Stomach (tissue), 19 donors: ENCODE data around the gene FAHD1. TPM values are rescaled to one million over a fixed set of nuclear protein-coding genes. Genes with fewer than 3 reads are reported as not detected.
A peak's percentile ranks its signal among the peaks of the same experiment; 100 is the strongest.

Experiments
- DNase-seq, 2 donors: peaks; one replicate each; pipeline versions ENCODE4 v3.0.0 to v3.0.0-alpha.2; 2013 to 2019
- H3K27ac ChIP-seq, 5 donors: fragments of 200-600 bp in 4 of 5; sonication (generic) in 4 of 5; one replicate each; pipeline ENCODE4 v1.5.1; 2013 to 2019; ENCODE audit warnings: mild to moderate bottlenecking in 1 of 5, moderate library complexity in 1 of 5
- H3K27me3 ChIP-seq, 3 donors: fragments of 200-600 bp; sonication (generic); one replicate each; pipeline ENCODE4 v1.5.1; 2017 to 2019; ENCODE audit warnings: mixed run types in 1 of 3
- H3K36me3 ChIP-seq, 4 donors: fragments of 200-600 bp; sonication (generic); 1 replicate in 3 of 4; 2 replicates in 1 of 4; pipeline ENCODE4 v1.5.1; 2016 to 2019
- H3K4me1 ChIP-seq, 4 donors: fragments of 200-600 bp; sonication (generic); one replicate each; pipeline ENCODE4 v1.5.1; 2016 to 2019
- H3K4me3 ChIP-seq, 4 donors: fragments of 200-600 bp; sonication (generic) in 3 of 4; one replicate each; pipeline ENCODE4 v1.5.1; 2016 to 2019; ENCODE audit warnings: mild to moderate bottlenecking in 1 of 4
- H3K9me3 ChIP-seq, 4 donors: fragments of 200-600 bp; sonication (generic); one replicate each; pipeline ENCODE4 v1.5.1; 2016 to 2019
- CTCF ChIP-seq, 7 experiments: fragments of 450-650 bp in 4 of 7; fragments of 200-600 bp in 3 of 7; sonication (generic) in 3 of 7; IDR thresholded peaks; one replicate each; pipeline ENCODE4 v1.5.1; 2016 to 2019; ENCODE audit warnings: antibody characterized with exemption in 7 of 7, control low read depth in 2 of 7, mild to moderate bottlenecking in 1 of 7
- EP300 ChIP-seq: sonication (generic); formaldehyde crosslinking; IDR thresholded peaks from one replicate; pipeline ENCODE4 v1.6.1; 2017; ENCODE audit warnings: antibody characterized with exemption
- POLR2A ChIP-seq, 4 donors: fragments of 450-650 bp; IDR thresholded peaks; one replicate each; pipeline ENCODE4 v1.6.1; 2016; ENCODE audit warnings: antibody characterized with exemption in 4 of 4, control low read depth in 2 of 4, mild to moderate bottlenecking in 1 of 4, moderate library complexity in 1 of 4
- POLR2AphosphoS5 ChIP-seq, 3 donors: sonication (generic); formaldehyde crosslinking; IDR thresholded peaks; one replicate each; pipeline ENCODE4 v1.6.1; 2016; ENCODE audit warnings: antibody characterized with exemption in 3 of 3
- WGBS, 5 donors: extraction: QIAGEN DNeasy Blood & Tissue Kit in 3 of 5; methylation state at CpG; one replicate each; pipeline versions ENCODE4 v1.1.5 to v1.1.7; 2013 to 2018; 5-methylcytosine and 5-hydroxymethylcytosine counted together
- intact Hi-C: fragments of 100-400 bp; cut with DNase I; formaldehyde crosslinking; loops from one replicate; pipeline ENCODE4 v1.15.1; 2023; ENCODE audit warnings: low total_unique reads
- long read RNA-seq, 10 donors: transcript quantifications; one replicate each; lab custom pipeline, GENCODE V29; 2026
- polyA plus RNA-seq, 3 donors: library from polyadenylated mRNA; stranded (reverse); fragments of 200-250 nt; gene quantifications; one replicate each; pipeline ENCODE4 v1.2.3, GENCODE V29; 2013
- total RNA-seq, 5 donors: library from RNA; depleted of rRNA; stranded (reverse); fragments of >200 nt; gene quantifications; one replicate each; pipeline versions ENCODE4 v1.1.0 to v1.2.3, GENCODE V29; 2014 to 2016
- donor health status: healthy with polysubstance abuse.
- donor health status: Bipolar disorder and iron deficiency.
- donor health status: healthy.

The FAHD1 gene
- total RNA-seq (100 to 1,000 TPM in 1 of 5 donors, 10 to 100 TPM in 4; 16.7 to 484 (median 36.6) TPM), polyA plus RNA-seq (10 to 100 TPM; 15.4 to 37.7 (median 22.8) TPM)
- long read RNA-seq, donor 1, transcript FAHD1-203 (1 exons, 1,974 nt): major isoform, 18 of 19 reads
- long read RNA-seq, donor 1, partial matches to known transcripts: 0 of 19 reads
- long read RNA-seq, donor 1, other reads (novel, unspliced or antisense): 0 of 19 reads
- long read RNA-seq, donor 2, transcript FAHD1-203 (1 exons, 1,974 nt): major isoform, 14 of 14 reads
- long read RNA-seq, donor 2, partial matches to known transcripts: 0 of 14 reads
- long read RNA-seq, donor 2, other reads (novel, unspliced or antisense): 0 of 14 reads
- long read RNA-seq, donor 3, transcript FAHD1-203 (1 exons, 1,974 nt): major isoform, 22 of 23 reads
- long read RNA-seq, donor 3, partial matches to known transcripts: 0 of 23 reads
- long read RNA-seq, donor 3, other reads (novel, unspliced or antisense): 0 of 23 reads
- long read RNA-seq, donor 4, partial matches to known transcripts: 0 of 3 reads
- long read RNA-seq, donor 4, other reads (novel, unspliced or antisense): 0 of 3 reads
- long read RNA-seq, donor 5, transcript FAHD1-203 (1 exons, 1,974 nt): major isoform, 18 of 18 reads
- long read RNA-seq, donor 5, partial matches to known transcripts: 0 of 18 reads
- long read RNA-seq, donor 5, other reads (novel, unspliced or antisense): 0 of 18 reads
- long read RNA-seq, donor 6, transcript FAHD1-203 (1 exons, 1,974 nt): major isoform, 40 of 12,101 reads
- long read RNA-seq, donor 6, partial matches to known transcripts: 11,631 of 12,101 reads
- long read RNA-seq, donor 6, other reads (novel, unspliced or antisense): 429 of 12,101 reads
- long read RNA-seq, donor 7, transcript FAHD1-203 (1 exons, 1,974 nt): major isoform, 16 of 17 reads
- long read RNA-seq, donor 7, partial matches to known transcripts: 0 of 17 reads
- long read RNA-seq, donor 7, other reads (novel, unspliced or antisense): 0 of 17 reads
- long read RNA-seq, donor 8, transcript FAHD1-203 (1 exons, 1,974 nt): major isoform, 14 of 5,430 reads
- long read RNA-seq, donor 8, partial matches to known transcripts: 4,315 of 5,430 reads
- long read RNA-seq, donor 8, other reads (novel, unspliced or antisense): 1,101 of 5,430 reads
- long read RNA-seq, donor 9, transcript FAHD1-203 (1 exons, 1,974 nt): major isoform, 16 of 16 reads
- long read RNA-seq, donor 9, partial matches to known transcripts: 0 of 16 reads
- long read RNA-seq, donor 9, other reads (novel, unspliced or antisense): 0 of 16 reads
- long read RNA-seq, donor 10, transcript FAHD1-203 (1 exons, 1,974 nt): major isoform, 15 of 15 reads
- long read RNA-seq, donor 10, partial matches to known transcripts: 0 of 15 reads
- long read RNA-seq, donor 10, other reads (novel, unspliced or antisense): 0 of 15 reads

- Histone ChIP-seq H3K4me1 (peaks cover 29 to 63% (median 59%) of the 10 kb centered on the region in 4 donors), H3K36me3 (peaks cover 0 to 27% (median 19%) of the 10 kb centered on the region in 4 donors), H3K27ac (peak within 1 kb of the TSS; percentile 92 to 98 (median 94)), H3K9me3 (no peaks in the 10 kb centered on the region), H3K4me3 (peak within 1 kb of the TSS; percentile 88 to 100 (median 96)), H3K27me3 (no peaks in the 10 kb centered on the region)
- DNase-seq: peak; percentile 94 to 98
- intact Hi-C loops: no loop called here
- TF ChIP-seq EP300 (no peak), POLR2AphosphoS5 (IDR thresholded peaks at IDR 0.05) (peak; percentile 77 to 86 (median 84)), CTCF (IDR thresholded peaks at IDR 0.05) (no peak), POLR2A (IDR thresholded peaks at IDR 0.05) (no peak)
- 0 to 1% (median 0%) methylated on average over 3 to 103 of the region's 104 CpGs for WGBS, 5 donors
Observed at GRCh38 chr16:1826691-1827573, at the start of gene FAHD1, which contains the start of gene HAGH. TSS of gene FAHD1 (plus strand) at chr16:1827206. CDS start at chr16:1827239, 33 bp downstream. TSS of gene HAGH (minus strand) at chr16:1826825. CDS start at chr16:1826787, 38 bp downstream.

- Histone ChIP-seq H3K27me3 (no peaks in the 10 kb centered on the region), H3K9me3 (no peaks in the 10 kb centered on the region), H3K36me3 (peaks cover 36 to 65% (median 63%) of the 10 kb centered on the region in 4 donors), H3K27ac (no peak overlapping the region), H3K4me3 (no peak overlapping the region), H3K4me1 (peaks cover 30 to 64% (median 55%) of the 10 kb centered on the region in 4 donors)
- DNase-seq: peak in 1 of 2 donors; percentile 9
- WGBS, 5 donors: 69 to 75% (median 74%) methylated on average over 17 to 36 of the region's 36 CpGs
- TF ChIP-seq EP300 (no peak), CTCF (IDR thresholded peaks at IDR 0.05) (no peak), POLR2AphosphoS5 (IDR thresholded peaks at IDR 0.05) (no peak), POLR2A (IDR thresholded peaks at IDR 0.05) (no peak)
- intact Hi-C loops: no loop called here
Observed at GRCh38 chr16:1777375-1778199, 49.4 kb upstream of the FAHD1 start.
